GM18526 (cell line): ENCODE data around the gene RAB17.

ENCODE experiments used
- POLR2A ChIP-seq: IDR thresholded peaks from 3 replicates; pipeline ENCODE4 v1.6.1; 2011; ENCODE audit not compliant: insufficient read length; ENCODE audit errors: extremely low read depth

The RAB17 gene

DNA sequence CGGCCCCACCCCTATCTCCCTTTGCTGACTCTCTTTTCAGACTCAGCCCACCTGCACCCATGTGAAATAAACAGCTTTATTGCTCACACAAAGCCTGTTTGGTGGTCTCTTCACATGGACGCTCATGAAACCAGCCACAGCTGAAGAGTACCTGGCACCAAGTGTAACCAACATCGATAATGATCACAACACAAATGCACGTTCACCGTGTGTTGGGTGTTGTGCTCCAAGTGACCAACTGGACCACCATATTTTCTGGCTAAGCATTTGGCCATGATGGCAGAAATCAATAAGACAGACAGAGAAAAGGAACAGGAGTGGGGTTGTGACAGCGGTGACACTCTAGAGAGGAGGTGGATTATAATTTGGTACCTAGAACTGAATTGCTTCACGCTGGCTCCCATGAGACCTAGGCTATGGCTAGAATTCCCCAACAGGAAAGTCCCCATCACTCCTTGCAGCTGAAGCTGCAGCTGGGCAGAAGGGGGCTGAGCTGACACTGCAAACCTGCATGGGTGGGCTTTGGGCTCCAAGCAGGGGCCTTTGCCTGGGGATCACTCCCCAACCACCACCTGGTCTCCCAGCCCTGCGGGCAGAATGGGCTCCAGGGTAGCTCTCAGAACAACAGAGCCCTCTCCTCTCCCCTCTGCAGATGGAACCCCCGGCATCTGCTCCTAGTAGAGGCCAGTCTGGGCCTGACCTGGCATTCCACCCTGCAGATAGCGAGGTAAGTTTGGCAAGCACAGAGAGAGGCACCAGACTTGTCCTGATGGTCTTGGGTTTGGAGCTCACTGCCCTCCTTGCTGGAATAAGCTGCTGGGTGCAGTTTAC, 22.2 kb upstream of the RAB17 start:
- no peak for TF ChIP-seq POLR2A

DNA sequence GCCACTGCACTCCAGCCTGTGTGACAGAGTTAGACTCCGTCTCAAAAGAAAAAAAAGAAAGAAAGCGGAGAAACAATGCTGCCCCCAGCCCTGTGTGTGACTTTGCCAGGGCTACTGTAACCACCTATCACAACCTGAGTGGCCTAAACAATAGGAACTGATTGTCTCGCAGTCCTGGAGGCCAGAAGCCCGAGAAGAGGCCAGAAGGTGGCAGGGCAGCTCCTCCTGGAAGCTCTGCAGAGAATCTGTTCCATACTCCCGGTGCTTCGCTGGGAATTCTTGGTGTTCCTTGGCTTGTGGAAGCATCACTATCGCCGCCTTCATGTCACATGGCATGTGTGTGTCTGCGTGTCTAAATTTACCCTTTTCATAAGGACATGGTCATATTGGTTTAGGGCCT, 14.4 kb upstream of the RAB17 start:
- TF ChIP-seq POLR2A = no peak

DNA sequence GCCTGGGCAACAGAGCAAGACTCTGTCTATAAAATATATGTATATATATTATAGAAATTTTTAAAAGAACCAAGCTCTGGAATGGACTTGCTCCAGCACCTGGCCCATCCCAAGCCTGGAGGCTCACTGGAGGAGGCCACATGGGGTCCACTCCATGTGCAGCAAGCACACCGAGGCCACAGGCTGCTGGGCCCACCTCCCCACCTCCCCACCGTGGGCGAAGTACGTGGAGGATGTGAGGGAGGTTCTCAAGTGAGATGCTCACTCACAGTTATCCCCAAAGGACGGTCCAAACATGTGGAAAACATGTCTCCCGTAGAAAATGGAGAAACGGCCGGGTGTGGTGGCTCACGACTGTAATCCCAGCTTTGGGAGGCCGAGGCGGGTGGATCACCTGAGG, 13.9 kb upstream of the RAB17 start:
- TF ChIP-seq POLR2A = no peak

DNA sequence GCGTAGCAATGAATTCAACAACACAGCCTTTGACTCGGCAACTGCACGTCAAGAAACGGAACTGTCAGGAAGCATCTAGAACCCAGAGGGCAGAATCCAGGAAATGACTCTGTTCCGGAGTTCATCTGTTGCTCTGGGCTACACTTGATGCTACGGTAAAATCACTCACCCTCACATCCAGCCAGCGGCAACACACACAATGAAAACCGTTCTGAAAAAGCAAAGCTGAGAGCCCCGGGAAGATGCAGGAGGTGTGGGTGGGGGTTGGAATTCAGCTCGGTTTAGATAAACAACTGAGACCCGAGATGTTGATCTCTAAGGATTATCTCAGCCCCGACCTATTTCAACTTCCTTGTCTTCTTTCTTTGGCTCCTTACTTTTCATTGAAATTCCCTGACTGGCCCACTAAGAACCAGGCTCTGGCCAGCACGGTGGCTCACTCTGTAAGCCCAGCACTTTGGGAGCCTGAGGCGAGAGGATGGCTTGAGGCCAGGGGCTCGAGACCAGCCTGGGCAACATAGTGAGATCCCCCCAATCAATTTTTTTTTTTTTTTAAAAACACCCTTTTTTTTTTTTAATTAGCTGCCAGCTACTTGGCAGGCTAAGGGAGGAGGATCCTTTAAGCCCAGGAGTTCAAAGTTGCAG, 13.3 kb upstream of the RAB17 start:
- TF ChIP-seq POLR2A = no peak

DNA sequence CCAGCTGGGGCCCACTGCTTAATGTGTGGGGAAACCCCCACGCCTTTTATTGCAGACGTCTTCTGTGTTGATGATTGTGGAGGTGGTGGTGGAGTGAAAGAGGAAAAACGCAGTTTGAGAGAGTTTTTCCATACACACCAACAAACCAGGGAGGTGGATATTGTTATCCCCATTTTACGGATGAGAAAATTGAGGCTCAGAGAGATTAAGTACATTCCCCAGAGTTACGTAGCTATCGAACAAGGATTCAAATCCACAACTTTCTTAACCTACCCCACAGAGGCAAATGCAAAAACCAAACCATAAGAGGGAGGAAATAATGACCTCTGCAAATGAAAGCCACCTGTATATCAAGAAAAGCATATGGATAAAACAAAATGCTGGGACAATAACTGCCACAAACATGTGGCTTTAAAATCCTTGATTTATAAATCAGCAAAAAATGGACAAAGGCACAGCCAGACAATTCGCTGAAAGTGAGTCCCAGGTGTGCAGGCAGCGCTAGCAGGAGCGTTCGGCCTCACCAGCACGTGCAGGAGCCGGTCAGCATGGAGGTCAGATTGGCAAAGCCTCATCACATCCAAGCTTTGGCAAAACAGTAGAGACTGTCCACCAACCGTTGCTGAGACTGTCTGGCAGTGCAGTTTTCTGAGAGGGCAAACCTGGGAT, 12.6 kb upstream of the RAB17 start:
- no peak for TF ChIP-seq POLR2A

DNA sequence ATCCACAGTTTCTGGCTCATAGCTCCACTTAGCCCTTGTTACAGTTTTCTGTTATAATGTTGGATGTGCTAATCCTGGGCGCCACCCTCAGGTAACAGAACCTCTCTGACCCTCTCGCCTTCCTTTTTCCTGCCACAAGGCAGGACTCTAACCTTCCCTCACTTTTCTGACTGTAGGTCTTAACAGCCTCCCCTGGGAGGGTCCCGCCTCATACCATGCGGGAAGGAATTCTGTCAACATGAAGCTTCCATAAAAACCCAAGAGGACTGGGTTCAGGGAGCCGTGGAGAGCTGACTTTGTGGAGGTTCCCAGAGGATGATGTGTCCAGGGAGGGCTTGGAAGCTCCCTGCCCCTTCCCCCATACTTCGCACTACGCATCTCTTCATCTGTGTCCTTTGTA, 11.9 kb upstream of the RAB17 start:
- TF ChIP-seq POLR2A = no peak

DNA sequence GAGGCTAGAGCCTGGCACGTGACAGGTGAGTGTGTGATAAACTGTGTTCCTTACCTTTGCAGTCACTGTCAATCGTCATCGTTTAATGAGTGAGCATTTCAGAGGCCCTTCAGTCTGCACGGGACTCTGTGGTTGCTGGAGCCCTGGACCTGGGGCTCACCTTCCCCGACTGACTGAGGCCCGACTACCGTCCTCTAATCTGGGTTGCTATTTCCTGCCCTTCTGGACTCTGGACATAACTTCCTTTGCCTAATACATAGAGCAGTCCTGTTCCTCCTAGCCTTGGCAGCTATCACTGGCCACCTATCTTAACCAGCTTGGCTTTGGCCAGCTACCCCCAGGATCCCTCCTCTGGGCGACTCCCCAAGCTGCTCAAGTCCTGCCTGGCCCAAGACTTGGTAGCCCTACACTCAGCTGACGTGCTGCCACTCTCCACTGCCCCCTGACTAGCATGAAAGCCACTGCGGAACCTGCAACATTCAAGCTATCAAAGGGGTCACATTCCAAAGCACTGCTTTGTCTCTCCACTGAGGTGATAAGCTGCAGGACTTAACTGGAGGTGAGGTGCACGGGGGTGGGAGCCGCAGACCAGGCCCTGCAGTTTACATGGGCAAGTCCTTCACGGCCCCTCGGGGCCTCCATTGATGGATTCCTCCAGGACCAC, 11.1 kb upstream of the RAB17 start:
- no peak for TF ChIP-seq POLR2A

DNA sequence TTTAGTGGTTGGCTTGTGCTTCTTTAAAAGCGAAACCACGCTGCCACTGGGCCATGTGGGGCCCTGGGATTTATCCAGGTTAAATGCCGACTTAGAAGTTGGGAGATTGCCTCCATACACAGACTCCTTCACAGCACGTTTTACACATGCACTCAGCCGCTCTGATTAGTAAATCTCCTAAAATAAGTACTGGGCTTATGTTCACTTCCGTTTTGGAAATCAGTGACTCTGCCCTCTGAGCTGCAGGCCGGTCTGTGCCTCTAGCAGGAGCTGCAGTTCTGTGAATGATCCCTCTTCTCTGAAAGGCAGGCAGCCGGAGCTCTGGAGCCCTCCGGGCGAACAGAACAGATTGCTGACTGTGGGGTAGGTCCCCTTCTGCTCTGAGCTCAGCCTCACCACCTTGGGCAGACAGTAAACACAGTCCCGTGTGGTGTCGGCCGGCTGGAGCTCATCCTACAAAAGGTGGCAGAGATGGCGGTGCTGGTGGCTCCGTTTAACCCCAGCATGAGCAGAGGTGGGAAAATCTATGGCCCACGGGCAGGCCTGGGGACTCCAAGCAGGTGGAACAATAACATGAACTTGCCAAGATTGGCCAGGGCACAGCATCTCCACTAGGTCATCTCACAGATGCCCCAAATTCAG, 9.8 kb upstream of the RAB17 start:
- TF ChIP-seq POLR2A = no peak

DNA sequence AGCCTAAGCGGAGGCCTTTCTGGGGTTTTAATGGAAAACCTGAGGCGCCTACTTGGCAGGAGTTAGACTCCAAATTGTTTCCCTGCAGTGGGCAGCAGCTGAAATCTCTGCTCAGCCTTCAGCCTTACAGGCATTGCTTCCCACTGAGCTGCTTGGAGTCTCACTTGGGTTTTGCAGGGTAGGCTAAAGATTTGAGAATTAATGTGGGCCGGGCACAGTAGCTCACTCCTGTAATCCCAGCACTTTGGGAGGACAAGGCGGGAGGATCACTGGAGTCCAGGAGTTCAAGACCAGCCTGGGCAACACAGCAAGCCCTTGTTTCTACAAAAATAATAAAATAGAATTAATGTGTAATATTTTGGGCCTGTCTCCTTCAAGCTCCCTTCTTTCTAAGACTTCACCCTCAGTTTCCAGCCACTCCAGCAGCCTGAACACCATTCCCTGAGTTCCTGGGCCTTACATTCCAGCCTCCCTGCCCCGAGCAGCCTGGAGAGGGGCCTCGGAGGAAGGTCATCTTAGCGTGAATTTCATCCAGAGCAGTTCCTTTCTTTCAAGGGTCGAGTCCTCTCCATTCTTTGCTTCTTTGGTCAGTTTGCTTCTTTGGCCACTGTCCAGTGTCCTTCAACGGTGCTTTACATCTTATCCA, 9.1 kb upstream of the RAB17 start:
- no peak for TF ChIP-seq POLR2A

DNA sequence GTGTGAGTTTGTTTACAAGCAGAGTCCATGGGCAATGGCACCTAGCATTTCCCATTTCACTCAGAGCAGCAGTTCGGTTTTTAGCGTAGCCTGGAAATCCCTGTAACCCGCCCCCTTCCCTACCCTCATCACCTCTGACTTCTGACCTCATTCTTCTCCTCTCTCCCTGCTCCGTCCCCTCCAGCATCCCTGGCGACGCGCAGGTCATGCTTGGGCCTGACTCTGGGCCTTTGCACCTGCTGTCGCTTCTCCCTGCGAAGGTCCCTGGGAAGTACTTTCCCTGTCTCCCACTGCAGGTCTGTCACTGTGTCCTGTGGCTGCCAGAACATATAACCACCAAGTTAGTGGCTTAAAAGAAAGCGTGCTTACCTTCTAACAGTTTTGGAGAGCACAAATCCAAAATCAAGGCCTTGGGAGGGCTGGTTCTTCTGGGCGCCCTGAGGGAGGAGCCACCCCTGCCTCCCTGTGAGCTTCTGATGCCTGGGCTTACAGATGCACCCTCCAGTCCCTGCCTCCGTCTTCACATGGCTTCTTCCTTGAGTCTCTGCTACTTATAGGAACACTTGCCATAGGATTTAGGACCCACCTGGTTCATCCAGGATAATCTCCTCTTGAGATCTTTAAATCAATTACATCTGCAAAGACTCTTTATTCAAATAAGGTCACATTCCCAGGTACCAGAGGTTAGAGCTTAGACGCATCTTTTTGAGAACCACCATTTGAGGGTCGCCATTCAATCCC, 8.1 kb upstream of the RAB17 start:
- TF ChIP-seq POLR2A = no peak

DNA sequence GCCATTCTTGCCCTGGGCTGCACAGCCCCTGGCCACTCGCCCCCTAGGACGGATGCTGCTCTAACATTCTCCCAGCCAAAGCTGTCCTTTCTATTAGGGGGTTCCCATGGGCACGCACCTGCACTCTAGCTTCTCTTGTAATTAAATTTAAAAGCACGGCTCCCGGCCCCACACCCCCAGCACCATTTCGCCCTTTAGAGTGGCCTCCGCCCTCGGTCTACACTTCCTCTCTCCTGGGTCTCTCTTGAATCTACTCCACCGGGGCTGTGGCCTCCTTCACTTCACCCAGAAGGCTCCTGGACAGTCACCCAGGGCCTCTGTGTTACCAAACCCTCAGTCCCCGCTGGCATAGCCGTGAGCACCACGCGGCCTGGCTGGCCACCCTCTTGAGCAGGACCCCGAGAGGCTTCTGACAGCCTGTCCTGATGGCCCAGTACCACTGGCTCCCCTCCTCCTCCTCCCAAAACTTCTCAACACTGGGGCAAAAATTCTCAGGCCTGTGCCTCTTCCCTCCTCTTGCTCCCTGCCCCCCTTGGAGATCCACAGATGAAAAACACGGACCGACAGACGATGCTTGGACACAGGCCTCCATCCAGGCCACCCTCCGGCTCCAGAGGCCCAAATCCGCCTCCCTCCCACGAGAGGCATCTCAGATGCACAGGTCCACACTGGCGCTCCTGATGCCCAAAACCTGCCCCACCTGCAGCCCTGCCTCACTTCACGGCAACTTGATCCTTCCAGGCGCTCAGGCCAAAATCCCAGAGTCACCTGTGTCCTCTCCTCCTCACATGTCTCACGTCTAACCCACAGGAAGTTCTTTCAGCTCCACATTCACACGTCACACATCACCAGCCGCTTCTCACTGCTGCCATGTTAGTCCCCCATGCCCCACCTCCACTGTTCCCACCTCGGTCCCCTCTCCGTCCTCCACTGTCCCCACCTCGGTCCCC, 6.9 kb upstream of the RAB17 start:
- TF ChIP-seq POLR2A = no peak

DNA sequence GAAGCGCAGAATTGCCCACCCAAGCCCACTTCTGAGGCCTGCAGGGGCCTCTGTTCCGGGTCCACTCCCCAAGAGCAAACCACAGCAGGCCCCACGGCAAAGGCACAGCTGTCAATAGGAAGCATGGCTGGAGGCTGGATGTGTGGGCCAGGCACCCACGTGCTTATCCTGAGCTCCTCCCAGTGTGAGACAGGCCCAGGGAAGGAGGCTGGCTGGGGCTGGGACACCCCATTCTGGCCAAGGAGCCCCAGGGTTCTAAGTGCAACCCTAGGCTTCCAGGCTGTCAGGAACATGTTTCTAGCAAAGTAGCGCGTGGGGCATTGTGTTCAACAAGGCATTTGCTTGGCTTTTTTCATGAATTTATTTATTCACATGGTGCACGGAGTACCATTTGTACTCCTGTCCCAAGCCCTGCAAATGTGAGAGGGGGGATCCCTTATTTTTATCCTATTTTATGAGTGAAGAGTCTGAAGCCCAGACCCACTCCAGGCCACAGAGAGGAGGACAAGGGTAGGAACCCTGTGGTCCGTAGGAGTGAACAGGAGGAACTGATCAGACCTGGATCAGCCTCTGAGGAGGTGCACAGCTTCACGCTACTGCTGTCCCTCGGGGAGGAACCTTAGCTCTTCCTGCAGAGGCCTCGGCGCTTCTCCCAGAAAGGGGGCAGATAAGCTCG, 6.1 kb upstream of the RAB17 start:
- no peak for TF ChIP-seq POLR2A
